D341Med (cell line): ENCODE measurements around the gene AK1.
A peak's percentile ranks its signal among the peaks of the same experiment; 100 is the strongest.
"Not testable (repeated sequence)": the region's sequence is repeated elsewhere in the genome, so short reads cannot be mapped to it uniquely, and the experiment has no call there.

ENCODE experiments used
- DNase-seq: peaks from one replicate; pipeline ENCODE4 v3.0.0; 2012; ENCODE audit warnings: low spot score

Gene AK1

DNA sequence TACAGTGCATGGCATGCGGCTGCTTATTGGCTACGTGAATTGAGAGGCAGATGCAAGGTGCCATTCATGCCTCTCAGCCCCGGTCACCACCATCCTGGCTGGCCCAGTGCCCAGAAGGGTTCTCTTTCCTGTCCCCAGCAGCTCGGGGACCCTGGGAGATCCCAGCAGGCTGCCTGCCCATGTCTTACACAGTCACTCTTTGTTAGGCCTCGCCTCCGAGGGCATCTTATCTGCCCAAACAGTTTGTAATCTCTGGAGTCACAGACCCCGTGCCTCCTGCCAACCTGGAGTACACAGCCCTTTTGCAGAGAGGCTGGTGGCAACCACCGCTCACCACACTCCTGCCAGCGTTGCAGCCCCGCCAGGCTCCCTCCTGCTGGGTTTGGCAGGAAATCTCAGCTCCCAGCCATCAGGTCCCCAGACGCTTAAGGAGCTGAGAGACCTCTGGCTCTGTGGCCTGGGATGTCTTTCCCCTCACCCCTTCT is 7.0 kb upstream of the AK1 start:
- peak; percentile 72 for DNase-seq

DNA sequence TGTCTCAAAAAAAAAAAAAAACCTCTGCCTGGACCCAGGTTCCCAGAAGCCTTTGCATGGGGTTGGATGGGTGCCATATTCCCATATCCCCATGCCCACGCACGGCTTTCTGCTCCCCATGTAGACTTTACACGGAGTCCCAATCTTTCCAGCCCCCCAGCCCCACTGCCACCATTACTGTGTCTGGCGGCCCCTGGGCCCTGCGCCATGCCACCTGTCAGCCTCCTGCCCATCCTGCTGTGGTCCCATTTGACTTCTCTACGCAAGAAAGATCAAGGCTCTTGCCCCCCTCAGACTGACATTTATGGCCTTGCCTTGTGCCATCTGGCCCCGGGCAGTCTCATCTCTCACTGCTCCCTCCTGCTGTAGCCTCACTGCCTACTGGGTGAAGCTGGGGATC is 6.5 kb upstream of the AK1 start:
- no peak for DNase-seq

DNA sequence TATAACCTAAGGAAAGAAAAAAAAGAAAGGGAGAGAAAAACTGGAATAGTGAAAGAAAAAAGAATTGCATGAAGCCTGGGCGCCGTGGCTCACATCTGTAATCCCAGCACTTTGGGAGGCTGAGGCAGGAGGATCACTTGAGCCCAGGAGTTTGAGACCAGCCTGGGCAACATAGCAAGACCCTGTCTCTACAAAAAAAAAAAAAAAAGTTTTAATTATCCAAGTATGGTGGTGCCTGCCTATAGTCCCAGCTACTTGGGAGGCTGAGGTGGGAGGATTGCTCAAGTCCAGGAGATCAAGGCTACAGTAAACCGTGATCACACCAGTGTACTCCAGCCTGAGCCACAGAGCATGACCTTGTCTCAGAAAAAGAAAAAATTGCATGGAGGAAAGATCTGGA is 4.2 kb upstream of the AK1 start:
- DNase-seq, result not testable (repeated sequence)

DNA sequence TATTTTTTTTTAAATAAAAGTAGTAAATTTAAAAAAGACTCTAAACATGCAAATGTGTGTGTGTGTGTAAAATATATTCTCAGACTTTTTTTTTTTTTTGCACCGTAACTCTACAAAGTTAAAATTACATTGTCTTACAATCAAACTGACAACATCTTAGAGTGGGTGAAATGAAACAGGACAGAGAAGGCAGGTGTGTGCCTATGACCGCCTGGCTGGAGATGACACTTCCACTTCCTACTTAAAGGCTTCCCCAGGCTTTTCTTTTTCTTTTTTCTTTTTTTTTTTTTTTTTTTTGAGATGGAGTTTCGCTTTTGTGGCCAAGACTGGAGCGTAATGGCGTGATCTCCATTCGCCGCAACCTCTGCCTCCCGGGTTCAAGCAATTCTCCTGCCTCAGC is 2.7 kb upstream of the AK1 start:
- no peak for DNase-seq

DNA sequence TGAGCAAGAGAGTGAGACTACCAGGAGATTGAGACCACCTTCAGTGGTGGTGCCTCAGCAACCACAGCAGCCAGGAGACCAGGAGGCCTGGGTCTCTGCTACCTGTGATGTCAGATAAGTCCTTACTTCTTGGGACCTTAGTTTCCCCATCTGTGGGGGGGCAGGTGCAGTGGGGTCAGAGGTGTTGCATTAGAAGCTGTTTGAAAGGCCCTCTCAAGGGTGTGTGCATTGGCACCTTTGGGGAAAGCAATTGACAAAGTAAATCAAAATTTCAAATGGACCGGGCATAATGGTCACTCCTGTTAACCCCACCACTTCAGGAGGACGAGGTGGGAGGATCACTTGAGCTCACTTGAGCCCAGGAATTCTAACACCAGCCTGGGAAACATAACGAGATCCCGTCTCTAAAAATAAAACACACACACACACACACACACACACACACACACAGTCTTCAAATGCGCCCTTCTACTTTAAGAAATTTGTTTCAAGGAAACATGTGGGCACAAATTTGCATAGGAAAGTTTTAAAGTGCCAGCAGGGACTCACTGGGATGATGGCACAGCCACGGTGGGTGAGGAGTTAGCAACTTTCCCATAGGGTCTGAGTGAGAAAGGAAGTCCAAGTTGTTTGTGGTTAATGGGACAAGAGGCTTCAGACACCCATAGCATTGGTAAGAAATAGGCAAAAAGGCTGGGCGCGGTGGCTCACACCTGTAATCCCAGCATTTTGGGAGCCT is 1.3 kb upstream of the AK1 start:
- no peak for DNase-seq

DNA sequence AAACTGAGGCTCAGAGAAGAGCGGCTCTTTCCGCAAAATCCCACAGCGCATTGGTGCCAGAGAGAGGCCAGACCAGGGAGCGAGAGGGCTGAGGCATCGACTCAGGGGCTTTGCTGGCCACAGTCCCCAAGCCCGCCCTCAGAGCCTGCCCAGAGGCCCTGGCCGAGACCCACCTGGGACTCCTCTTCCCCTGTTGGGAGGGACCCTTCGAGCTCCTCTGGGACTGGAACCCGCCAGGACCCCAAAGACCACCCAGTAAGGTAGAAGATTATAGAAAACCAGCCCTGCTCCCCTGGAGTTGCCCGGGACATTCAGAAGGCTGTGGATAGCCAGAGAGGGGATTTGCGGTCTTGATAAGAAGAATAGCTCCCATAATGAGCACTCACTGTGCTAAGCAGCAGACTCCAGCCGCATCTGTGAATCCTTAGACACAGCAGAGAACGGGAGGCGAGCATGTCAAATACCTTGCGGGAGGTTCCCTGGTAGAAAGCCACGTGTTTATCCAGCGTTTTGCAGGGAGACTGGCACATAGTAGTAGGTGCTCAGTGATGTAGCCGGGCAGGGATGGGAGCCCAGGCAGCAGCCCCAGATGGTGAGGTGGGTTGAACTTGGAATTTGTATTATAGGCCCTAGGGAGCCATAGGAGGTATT is 651 bp upstream of the AK1 start:
- DNase-seq, result no peak

DNA sequence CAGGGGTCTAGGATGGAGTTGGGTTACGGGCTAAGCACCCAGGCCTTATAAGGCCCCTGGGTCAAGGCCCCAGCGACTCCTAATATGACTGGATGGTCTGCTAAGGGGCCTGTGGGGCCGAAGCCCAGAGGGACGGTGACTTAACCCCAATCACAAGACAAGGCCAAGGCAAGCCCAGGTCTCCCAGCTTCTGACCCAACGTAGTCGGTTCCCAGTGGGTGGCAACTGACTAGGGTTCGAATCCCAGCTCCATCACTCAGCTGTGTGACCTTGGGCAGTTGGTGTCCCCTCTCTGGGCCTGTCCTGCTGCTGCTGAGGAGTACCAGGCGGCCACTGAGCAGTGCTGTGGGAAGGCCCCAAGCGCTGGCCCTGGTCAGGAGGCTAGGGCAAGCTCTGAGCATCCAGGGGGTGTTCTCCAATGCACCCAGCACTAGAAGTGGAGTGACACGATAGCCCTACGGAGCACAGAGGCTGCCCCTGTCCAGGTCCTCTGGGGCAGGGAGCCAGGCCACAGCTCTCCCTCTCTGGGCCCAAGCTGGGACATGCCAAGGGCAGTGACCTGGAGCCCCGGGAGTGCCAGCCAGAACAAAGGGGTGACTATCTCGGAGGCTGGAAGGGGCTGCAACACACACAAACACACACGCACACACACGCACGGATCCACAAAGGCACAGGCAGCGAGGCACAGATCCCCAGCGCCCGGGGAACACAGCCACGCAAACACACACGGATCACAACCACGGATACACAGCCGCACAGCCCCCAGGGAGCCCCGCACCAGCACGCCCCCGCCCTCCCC is 512 bp downstream of the AK1 start:
- DNase-seq, result no peak

DNA sequence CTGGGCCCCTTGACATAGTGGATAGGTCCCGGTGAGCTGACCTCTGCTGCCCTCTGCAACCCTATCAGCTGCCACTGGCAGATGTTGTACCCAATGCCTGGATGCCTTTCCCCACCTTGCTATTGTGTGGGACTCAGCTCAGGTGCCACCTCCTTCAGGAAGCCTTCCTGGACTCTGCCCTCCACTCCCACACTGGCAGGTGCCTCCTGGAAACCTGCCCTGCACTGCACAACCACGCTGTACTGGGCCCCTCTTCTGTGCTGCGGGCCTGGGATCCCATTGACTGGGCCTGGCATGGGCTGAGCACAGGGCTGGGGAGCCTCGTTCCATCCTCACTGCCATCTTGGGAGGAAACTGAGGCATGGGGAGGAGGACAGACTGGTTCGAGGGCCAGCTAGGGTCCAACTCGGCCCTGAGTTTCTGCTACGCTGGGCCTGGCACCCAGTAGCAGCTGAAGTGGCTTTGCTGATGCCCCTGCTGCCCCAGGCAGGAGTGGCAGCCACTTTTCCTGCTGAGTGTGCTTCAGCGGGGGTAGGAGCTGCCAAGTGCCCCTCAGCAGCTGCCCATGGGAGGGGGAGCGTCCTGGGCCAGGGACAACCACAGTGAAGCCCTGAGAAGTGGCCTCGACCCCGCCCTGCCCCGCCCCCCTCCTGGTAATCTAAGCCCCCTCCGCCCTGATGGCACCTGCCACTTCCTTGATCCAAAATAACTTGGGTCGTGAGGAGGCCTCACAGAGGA is 1.3 kb downstream of the AK1 start:
- DNase-seq, result no peak

DNA sequence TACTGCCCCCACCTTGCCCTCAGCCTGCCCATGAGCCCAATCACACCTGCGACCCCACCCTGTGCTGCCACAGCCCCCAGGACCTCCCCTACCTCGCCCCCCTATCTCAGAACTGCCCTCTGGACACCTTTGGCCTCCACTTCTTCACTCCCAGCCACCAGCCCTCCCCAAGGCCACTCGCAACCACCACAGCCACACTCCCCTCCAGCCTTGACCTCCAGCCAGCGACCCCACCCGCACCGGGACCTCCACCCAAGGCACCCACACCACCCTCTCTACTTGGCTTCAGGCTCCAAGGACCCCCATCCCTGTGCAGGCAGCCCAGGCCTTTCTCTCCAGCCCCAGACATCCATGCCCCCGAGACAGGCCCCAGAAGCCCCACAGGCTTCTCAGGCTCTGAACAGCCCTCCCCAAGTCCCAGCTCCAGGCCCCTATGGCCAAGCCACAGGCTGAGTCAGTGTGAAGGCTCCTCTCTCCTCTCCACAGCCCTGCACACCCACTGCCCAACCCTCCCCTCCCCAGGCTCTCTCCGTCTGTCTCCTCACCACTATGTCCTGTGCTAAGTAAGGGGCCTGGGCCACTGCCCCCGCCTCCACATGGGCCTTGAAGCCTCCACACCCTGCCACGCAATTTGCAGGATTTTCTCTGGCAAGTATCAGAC is 2.0 kb downstream of the AK1 start:
- DNase-seq, result no peak

DNA sequence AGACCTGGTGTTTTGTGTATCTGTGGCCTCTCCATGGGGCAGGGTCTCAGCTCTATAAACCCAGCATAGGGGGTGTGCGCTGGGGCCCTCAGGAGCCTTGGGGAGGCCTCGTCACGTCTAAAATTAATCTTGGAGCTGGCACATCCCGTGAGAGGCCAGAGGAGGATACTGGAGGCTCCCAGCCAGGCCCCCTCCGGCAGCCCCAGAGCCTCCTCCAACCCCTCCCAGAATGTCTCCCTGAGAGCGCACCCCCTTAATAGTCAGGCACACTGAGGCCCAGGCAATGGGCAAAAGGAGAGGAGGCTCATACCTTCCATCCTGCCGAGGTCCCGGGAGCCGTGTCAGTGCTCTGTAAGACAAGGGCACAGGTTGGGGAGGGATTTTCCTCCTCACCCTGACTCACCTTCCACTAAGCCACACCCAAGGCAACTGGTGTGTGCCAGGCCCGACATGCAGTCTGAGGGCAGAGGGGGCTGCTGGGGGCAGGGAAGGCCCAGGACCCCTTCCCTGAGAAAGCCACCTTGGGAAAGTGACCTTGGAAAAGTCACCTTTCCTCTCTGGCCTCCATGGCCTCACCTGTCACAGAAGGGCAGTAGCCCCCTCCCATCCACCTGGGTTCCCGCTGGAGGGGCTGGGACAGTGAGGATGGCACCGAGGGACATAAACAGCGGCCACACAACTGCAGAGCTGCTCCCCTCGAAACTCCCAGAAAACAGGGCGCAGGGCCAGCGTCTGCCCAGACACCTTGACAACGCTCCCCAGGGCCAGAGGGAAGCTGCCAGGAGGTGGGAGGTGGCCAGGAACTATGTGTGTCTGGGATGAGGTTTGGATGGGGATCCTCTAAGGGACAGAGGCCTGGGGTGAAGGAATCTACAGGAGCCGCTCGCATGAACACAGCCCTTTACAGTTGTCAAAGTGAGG is 2.9 kb downstream of the AK1 start:
- DNase-seq, result no peak

DNA sequence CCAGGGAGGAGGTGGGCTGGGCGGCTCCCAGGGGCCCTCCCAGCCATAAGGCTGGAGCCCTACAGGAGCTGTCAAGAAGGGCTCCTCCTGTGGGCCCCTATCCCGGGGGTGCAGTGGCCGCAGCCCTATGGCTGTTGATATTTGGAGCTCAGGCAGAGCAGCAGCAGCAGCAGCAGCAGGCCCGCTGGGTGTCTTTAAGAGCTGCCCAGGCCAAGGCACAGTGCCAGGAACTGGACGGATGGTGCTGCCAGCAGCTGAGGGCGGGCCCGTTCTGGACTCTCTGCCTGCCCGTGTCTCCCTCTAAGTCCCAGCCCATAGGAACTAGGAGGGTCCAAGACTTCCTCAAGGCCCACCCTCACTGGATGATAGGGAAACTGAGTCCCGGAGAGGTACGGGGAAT is 3.6 kb downstream of the AK1 start:
- no peak for DNase-seq

DNA sequence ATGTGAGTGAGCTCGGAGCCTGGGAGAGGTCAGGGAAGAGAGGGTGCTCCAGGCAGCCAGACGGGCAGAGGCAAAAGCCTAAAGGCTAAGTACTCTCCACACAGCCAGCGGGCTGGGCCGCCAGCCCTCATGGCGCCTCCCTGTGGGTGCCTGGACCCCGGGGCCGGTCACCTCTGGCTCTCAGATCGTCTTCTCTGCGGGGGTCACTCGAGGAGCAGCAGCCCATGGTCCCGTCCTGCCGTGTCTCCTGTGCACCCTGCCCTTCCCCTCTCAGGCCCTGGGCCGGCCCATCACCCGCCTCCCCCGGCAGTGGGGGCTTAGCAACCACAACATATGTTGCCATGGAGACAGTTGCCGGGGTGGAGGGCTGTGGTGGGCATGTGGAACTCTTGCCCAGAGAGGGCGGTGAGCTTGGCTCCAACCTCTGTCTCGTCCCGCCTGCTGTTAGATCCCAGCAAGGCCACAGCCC is 4.2 kb downstream of the AK1 start:
- DNase-seq, result no peak

DNA sequence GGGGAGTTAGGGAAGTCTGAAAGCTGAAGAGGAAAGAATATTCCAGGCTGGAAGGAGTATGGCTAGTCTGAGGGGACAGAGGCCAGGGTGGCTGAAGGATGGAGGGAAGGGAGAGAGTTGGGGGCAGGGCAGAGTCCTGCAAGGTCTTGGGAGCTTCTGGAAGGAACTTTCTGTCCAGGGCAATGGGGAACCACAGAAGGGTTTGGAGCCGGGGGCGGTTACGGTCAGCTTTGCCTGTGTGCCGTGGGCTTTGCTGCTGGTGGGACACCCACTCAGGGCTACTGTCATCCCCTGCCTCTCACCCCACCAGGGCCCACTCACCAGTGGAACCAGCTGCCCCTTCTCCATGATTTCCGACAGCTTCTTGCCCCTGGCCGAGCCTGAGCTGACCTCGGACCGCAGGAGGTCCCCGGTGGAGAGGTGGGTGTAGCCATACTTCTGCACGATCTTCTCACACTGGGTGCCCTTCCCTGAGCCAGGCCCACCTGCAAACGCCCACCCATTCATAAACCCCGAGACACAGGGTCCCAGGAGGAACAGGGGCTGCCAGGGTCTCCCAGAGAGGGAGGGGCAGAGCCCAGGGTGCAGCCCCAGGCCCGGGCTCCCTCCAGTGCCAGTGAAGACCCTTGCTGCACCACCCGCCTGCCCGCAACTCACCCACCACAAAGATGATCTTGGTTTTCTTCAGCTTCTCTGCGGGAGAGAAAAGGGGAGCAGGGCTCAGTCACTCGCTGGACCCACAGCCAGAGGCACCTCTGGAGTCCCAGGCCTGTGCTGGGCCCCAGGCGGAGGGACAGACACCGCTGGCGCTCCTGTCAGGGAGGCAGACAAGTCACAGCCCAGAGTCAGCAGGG is 4.9 kb downstream of the AK1 start:
- no peak for DNase-seq

DNA sequence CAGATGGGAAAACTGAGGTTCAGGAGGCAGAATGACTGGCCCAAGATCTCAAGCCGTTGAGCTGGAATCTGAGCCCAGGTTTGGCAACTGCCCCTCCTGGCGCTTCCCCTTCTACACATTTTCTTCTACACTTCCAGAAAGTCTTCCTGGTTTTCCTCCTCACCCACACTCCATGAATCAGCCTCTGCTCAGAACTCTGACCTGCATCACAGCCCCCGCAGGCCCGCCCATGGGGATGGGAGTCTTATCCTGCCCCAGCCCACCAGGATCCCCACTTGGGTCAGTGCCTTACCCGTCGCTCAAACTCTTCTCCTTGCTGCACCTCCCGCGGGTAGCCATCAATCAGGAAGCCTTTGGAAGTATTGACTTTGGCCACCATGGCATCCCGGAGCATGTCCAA is 5.9 kb downstream of the AK1 start:
- no peak for DNase-seq

DNA sequence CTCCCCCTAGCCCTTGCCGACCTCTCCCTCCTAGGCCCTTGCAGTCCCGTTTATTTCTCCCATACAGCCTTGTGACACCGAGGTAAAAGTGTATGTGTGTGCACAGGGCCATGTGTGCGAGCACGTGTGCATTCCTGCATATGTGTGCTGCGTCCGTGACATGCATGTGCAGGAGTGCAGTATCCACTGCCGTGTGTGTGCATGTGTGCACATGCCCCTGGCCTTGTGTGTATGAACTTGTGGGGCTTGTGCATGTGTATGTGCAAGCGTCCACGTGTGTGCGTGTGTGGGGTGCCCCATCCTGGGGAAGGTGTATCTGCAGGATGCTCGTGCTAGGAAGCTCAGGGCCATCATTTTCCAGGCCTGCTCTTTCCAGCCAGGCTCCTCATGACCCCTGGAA is 6.6 kb downstream of the AK1 start:
- no peak for DNase-seq

DNA sequence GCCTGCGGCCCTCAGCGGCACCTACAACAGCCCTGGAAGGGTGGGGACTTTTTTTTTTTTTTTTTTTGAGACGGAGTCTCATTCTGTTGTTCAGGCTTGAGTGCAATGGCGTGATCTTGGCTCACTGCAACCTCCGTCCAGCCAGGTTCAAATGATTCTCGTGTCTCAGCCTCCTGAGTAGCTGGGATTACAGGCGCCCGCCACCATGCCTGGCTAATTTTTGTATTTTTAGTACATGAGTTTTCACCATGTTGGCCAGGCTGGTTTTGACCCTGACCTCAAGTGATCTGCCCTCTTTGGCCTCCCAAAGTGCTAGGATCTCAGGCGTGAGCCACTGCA is 7.4 kb downstream of the AK1 start:
- DNase-seq, result not testable (repeated sequence)

DNA sequence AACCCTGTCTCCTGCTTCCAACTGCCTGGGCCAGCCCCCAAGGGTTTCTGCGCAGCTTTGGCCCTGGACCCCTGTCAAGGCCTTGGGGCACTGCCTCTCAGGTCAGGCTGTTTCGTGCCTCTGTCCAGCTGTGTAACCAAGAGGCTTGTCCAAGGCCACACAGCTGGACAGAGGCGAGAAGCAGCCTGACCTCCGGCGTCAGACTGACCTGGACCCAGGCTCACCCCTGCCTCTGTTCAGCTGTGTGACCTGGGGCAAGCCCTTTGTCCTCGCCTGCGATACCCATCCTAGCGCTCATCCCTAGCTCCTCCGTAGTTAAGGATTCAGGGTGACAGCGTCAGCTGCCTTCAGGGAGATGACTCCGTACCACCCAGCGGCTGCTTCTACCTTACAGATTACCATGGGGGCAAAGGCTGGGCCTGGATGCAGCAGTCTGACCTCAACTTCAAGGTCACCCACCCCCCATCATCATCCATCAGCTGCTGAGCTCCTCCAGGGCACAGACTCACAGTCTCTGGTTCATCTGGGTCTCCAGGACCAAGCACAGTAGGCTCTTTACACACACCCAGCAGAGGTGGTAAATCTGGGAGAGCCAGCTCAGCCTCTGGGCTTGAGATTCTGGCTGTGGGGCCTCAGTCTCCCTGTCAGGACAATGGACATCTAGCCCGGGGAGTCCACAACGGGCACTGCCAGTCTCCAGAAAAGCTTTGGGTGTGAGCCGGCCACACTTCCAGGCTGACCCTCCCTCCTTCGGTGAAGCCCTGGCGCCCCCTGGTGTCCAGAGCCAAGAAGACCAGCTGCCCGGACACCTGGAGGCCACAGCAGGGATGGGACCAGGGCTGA is 7.9 kb downstream of the AK1 start:
- peak; percentile 90 for DNase-seq

DNA sequence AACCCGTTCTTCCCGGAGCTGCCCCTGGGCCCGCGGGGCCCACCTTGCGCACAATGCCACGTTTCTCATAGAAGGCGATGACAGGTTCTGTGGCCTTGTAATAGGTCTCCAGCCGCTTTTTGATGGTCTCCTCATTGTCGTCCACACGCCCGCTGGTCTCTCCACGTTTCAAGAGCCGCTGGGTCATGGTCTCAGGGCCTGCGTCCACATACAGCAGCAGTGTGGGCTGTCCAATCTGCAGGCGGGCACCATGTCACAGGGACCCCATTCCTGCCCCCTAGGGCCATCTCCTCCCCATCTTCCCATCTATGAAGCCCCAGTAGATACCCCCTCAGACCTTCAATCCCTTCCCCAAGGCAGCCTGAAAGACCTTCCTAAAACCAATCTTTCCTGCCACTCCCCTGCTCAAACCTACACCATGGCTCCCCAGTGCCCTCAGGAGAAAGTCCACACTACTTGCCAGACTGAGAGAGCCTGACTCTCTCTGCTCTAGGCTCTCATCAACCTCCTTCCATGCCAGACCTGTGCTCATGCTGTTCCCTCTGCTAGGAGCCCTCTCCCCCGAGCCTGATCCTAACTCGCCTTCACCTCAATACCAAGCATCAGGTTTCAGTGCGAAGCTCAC is 9.1 kb downstream of the AK1 start:
- DNase-seq, result no peak
